Endometrium (tissue), 2 donors: ENCODE data around the gene GRAMD4.

Experiments
- FAIRE-seq: peaks from 2 replicates; lab custom pipeline; 2012; peaks lifted over from hg19 to GRCh38; lab: Jason Lieb, UNC
- donor health status: control.
- donor health status: control.

Gene GRAMD4

DNA sequence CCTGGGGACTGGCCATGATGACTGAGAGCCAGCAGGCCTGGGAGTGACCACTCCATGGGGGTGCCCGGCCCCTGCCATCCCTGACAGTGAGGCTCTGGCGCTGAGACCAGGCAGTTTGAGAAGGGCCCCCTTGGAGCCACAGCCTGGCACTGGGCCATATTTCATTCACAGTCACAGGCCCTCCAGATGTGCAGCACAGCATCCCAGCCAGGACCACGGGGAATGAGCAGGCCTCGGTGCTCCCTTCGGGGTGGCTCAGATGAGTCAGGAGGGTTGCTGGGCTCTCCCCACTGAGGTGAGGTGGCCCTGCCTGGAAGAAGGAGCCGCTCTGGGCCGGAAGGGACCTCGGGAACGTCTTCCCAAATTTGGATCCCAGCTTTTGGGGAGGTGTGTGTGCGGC is 53.0 kb downstream of the GRAMD4 start:
- no peak for FAIRE-seq

DNA sequence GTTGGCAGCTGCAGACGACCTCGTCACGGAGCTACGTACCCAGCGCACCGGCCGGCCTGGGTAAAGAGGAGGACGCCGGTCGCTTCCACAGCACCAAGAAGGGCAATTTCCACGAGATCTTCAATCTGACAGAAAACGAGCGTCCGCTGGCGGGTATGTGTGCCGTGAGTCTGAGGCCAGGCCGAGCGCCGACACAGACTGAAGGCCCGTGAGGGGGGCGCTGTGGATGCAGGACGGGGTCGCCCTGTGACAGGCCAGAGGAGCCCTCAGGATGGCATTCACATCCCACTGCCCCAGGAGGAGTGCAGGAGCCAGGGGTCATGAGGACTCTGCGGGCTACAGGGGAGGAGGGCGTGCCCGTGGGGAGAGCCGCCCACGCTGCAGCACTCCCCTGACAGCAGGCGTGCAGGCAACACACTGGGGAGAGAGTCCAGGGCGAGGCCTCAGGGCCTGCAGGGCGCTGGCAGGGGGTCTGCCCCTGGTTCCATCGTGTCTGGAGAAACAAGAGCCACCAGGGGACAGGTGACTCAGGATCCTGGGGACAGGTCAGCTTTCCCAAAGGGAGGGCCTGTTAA is 53.6 kb downstream of the GRAMD4 start:
- no peak for FAIRE-seq

GRCh38 chr22:46674367-46674781 is 54.2 kb downstream of the GRAMD4 start:
- no peak for FAIRE-seq

DNA sequence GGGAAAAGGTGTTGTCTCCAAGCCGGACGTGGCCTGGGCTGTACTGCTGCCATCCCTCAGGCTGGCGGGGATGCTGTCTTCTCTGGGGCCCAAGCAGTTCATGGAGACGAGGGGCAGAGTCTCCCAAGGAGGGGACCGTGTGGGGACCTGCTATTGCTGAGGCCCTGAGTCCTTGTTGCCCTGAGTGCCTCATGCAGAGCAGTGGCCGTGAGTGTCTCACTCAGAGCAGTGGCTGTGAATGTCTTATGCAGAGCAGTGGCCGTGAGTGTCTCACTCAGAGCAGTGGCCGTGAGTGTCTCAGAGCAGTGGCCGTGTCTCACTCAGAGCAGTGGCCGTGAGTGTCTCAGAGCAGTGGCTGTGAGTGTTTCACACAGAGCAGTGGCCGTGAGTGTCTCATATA is 54.7 kb downstream of the GRAMD4 start:
- FAIRE-seq = no peak

DNA sequence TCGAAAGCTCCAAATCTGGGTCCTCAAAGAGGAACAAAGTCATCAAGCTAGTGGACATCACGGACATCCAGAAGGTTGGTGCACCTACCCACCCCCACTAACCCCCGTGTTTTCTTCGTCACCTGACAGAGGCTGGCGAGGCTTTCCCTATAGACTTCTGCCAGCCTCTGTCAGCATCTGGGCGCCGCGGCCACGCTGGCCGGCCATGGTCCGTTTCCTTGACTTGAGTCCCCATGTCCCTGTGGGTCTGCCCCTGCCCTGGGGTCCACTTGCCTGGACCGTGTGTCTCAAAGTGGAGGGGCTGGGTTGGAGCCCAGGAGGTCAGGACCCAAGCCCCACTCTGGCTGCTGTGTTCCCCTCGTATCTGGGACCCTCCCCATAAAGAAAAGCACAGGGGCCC is 55.3 kb downstream of the GRAMD4 start:
- no peak for FAIRE-seq

GRCh38 chr22:46675938-46676337 is 55.8 kb downstream of the GRAMD4 start:
- no peak for FAIRE-seq

GRCh38 chr22:46676479-46676878 is 56.3 kb downstream of the GRAMD4 start:
- FAIRE-seq = no peak

GRCh38 chr22:46676881-46677280 is 56.7 kb downstream of the GRAMD4 start:
- FAIRE-seq = no peak

- FAIRE-seq = no peak
Observed at GRCh38 chr22:46677323-46678002, 57.3 kb downstream of the GRAMD4 start.

DNA sequence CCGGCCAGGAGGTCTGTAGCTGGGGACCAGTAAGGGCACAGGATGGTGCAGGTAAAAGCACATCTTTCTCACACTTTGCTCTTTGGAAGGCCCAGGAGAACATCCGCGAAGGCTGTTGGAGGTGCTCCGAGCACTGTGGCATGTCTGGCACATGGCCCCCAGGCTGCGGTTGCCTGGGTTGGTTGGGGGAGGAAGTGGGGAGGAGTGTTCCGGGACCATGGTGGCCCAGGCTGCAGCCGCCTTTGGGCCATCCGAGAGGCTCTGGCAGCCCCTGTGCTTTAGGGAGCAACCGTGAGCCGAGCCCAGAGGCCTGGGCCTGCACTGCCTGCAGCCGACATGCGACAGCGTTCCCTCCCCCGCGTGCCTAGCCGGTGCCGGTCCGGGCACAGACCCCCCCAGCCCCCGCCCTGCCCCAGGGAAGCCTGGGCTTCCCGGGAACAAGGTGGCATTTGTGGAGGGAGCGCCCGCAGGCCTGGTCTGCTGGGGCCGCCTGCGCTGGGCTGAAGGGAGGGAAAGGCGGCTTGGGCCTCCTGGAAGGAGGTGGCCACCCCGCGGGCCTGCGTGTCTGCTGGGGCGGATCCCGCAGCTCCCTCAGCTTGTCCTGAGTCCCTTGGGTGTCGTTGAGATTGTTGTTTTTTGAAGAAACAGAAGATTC is 57.9 kb downstream of the GRAMD4 start:
- FAIRE-seq = no peak

- peak; percentile 89 for FAIRE-seq
Observed at GRCh38 chr22:46678785-46679700, 58.9 kb downstream of the GRAMD4 start.

DNA sequence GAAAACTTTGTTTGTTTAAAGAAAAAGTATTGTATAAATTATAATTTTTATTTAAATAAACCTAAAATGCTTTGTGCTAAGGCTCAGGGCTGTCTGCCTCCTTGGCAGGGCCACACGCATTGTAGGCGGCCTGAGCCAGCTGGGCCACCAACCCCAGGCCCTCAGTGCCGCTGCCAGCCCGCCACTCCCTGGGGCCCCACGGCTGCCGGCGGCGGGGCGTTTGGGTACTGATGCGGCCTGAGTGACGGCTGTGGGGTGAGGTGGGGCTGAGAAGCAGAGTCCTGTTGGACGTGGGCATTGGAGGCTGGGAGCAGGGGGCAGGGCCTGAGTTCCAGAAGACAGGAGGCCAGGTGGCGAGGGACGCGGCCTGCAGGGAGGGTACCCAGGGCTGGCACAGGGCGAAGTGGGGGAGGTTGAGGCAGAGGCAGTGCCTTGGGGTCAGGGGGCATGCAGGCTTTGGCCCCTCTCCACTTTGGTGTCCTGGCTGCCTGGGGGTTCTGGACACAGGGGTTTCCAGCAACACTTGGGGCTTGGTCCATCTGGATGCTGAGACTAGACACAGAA is 59.6 kb downstream of the GRAMD4 start:
- FAIRE-seq = no peak

- FAIRE-seq = no peak
Observed at GRCh38 chr22:46681010-46681409, 60.8 kb downstream of the GRAMD4 start.

- FAIRE-seq = no peak
Observed at GRCh38 chr22:46682011-46682731, 62.0 kb downstream of the GRAMD4 start.

- FAIRE-seq = no peak
Observed at GRCh38 chr22:46684706-46685105, 64.5 kb downstream of the GRAMD4 start.

GRCh38 chr22:46686221-46687047 is 66.2 kb downstream of the GRAMD4 start:
- no peak for FAIRE-seq

DNA sequence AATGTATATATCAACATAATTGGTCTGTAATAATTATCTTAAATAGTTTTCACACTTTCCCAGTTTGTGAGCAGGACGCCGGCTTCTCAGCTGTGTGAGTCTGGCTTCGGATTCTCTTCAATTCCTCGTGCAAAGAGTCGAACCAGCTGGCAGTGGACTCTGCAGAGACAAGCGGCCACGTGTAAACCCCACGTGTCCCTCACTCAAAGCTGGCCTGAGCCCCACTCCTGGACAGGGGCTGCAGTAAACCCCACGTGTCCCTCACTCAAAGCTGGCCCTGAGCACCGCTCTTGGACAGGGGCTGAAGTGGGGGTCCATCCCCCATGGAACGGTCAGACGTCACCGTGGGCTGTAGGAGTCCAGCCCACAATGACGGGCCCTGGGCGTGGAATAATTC is 66.9 kb downstream of the GRAMD4 start:
- FAIRE-seq = no peak

- FAIRE-seq = no peak
Observed at GRCh38 chr22:46687460-46687859, 67.3 kb downstream of the GRAMD4 start.

GRCh38 chr22:46688949-46689348 is 68.8 kb downstream of the GRAMD4 start:
- no peak for FAIRE-seq

- FAIRE-seq = no peak
Observed at GRCh38 chr22:46690146-46690545, 70.0 kb downstream of the GRAMD4 start.

GRCh38 chr22:46691571-46691970 is 71.4 kb downstream of the GRAMD4 start:
- FAIRE-seq = no peak
